Measurements from ENCODE around the gene HOXA11. TPM values are rescaled to one million over a fixed set of nuclear protein-coding genes. Genes with fewer than 3 reads are reported as not detected.

Gene HOXA11
- total RNA-seq, 1 donor from 2014 or later = 9.8 TPM

DNA sequence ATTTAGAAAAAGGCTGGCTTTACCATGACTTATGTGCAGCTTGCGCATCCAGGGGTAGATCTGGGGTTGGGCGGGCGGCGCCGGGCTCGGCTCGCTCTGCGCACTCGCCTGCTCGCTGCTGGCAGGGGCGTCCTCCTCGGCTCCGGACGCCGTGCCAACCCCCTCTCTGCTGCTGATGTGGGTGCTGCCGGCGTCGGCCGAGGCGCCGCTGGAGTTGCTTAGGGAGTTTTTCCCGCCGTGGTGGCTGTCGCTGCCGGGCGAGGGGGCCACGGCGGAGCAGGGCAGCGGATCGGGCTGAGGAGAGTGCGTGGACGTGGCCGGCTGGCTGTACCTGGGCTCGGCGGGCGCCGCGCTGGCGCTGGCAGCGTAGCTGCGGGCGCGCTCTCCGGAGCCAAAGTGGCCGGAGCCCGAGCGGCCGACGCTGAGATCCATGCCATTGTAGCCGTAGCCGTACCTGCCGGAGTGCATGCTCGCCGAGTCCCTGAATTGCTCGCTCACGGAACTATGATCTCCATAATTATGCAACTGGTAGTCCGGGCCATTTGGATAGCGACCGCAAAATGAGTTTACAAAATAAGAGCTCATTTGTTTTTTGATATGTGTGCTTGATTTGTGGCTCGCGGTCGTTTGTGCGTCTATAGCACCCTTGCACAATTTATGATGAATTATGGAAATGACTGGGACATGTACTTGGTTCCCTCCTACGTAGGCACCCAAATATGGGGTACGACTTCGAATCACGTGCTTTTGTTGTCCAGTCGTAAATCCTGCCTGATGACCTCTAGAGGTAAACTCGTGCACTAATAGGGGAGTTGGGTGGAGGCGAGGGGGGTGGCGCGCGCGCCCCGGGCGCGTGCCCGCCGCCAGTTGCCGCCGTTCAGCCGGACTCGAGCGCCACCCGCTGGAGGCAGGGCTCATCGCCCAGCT is 41.7 kb downstream of the HOXA11 start, which contains the start of gene HOXA5:
HOXA5 (minus strand) TSS at position 659 of the 927 bp plus-strand sequence; CDS start at position 585, 74 bp downstream.
- H3K4me3 ChIP-seq = peak within 1 kb of the TSS; percentile 7 to 41
- H3K4me1 ChIP-seq = peaks cover 20% of the 10 kb centered on the region
- no peaks in the 10 kb centered on the region for H3K27me3 ChIP-seq
- peaks cover 0 to 11% of the 10 kb centered on the region in 2 donors for H3K36me3 ChIP-seq
- peak within 1 kb of the TSS; percentile 34 for H3K27ac ChIP-seq
- H3K9me3 ChIP-seq = no peaks in the 10 kb centered on the region
- peak in 1 of 2 donors; percentile 88 for DNase-seq (ENCODE audit: extremely low spot score in 2 of 2)
- TF ChIP-seq POLR2AphosphoS5 (IDR thresholded peaks at IDR 0.05; ENCODE audit: insufficient read depth in 1 of 2, low read depth in 1 of 2) (peak; percentile 14 to 55), CTCF (IDR thresholded peaks at IDR 0.05) (peak in 2 of 3 experiments; percentile 26 to 37), POLR2A (IDR thresholded peaks at IDR 0.05) (no peak)
- intact Hi-C loops (cut with DNase I) = no loop called here

- DNase-seq (ENCODE audit: extremely low spot score in 2 of 2) = peak in 1 of 2 donors; percentile 58
- Histone ChIP-seq H3K4me1 (peaks cover 13% of the 10 kb centered on the region), H3K9me3 (no peaks in the 10 kb centered on the region), H3K27ac (peak overlapping the region; percentile 34), H3K27me3 (no peaks in the 10 kb centered on the region), H3K36me3 (peaks cover 0 to 11% of the 10 kb centered on the region in 2 donors), H3K4me3 (peak overlapping the region; percentile 7 to 41)
- intact Hi-C loops (cut with DNase I) = no loop called here
- TF ChIP-seq POLR2A (IDR thresholded peaks at IDR 0.05) = no peak
- no peak for TF ChIP-seq POLR2AphosphoS5 (IDR thresholded peaks at IDR 0.05; ENCODE audit: insufficient read depth in 1 of 2, low read depth in 1 of 2)
- no peak for TF ChIP-seq CTCF (IDR thresholded peaks at IDR 0.05)
Measured at GRCh38 chr7:27142580-27143022, 42.4 kb downstream of the HOXA11 start.

DNA sequence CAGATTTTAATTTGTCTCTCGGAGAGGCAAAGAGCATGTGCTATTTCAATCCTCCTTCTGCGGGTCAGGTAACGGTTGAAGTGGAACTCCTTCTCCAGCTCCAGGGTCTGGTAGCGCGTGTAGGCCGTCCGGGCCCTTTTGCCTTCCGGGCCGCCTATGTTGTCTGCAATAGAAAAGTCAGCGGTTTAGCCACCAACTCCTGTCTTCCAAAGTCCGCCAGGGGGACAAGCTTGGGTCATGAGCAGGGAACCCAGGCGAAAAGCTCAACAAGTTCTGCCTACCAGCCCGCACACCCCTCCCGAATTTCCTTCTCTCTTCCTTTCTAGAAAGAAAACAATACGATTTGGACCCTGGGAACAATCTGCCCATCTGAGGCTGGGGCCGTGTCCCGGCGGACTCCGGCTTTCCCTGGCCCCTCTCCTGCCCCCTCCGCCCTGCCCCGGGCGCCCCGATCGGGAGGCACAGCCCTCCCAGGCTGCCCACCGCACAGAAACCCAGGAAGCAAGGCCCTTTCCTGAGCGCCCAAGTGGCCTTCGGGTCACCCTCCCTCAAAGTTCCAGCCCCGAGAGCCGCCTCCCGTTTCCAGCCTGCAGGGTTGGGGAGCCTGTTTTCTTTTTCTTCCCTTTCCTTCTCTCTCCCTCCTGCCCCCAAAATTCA is 43.0 kb downstream of the HOXA11 start:
- Histone ChIP-seq H3K4me3 (peak overlapping the region in 1 of 2 donors; percentile 41), H3K9me3 (no peaks in the 10 kb centered on the region), H3K36me3 (peaks cover 0 to 11% of the 10 kb centered on the region in 2 donors), H3K4me1 (peaks cover 8% of the 10 kb centered on the region), H3K27me3 (no peaks in the 10 kb centered on the region), H3K27ac (no peak overlapping the region)
- TF ChIP-seq CTCF (IDR thresholded peaks at IDR 0.05) (no peak), POLR2AphosphoS5 (IDR thresholded peaks at IDR 0.05; ENCODE audit: insufficient read depth in 1 of 2, low read depth in 1 of 2) (no peak), POLR2A (IDR thresholded peaks at IDR 0.05) (no peak)
- intact Hi-C loops (cut with DNase I) = no loop called here
- no peak for DNase-seq (ENCODE audit: extremely low spot score in 2 of 2)

DNA sequence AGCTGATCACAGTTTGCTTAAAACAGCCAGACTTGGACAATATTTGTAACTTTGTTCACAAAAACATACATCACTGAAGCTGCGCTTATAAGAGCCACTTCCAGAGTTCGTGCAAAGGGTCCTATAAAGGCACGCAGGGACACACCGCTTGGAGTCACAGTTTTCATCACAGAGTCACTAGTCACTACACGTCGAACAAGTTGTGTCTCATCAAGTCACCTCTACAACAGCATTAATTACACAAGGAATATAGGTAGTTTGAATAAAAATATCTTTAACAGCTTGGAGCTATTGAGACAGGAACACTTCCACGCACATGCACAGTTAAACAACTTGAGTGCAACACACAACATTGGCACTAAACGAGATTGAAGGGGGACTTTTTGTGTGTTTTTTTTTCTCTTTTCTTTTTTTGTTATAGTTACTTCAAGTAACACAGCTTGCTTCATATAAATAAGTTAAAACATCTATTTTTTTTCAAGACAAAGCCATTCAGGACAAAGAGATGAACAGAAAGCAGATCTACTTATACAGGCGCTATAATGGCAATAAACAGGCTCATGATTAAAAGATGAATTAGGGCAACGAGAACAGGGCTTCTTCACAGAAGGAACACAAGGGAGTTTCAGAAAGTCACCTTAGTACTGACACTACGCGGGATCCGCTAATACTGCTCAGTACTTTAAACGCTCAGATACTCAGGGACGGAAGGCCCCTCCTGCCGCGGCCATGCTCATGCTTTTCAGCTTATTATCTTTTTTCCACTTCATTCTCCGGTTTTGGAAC is 43.7 kb downstream of the HOXA11 start:
- Histone ChIP-seq H3K27ac (no peak overlapping the region), H3K4me1 (peaks cover 8% of the 10 kb centered on the region)
- TF ChIP-seq CTCF (IDR thresholded peaks at IDR 0.05) (no peak), POLR2AphosphoS5 (IDR thresholded peaks at IDR 0.05; ENCODE audit: insufficient read depth in 1 of 2, low read depth in 1 of 2) (no peak), POLR2A (IDR thresholded peaks at IDR 0.05) (no peak)

More for the DNA sequence above, 43.7 kb downstream of the HOXA11 start:
- H3K4me3 ChIP-seq = no peak overlapping the region
- H3K36me3 ChIP-seq = peaks cover 0 to 11% of the 10 kb centered on the region in 2 donors
- no peaks in the 10 kb centered on the region for H3K27me3 ChIP-seq
- no peak for DNase-seq (ENCODE audit: extremely low spot score in 2 of 2)
- no peaks in the 10 kb centered on the region for H3K9me3 ChIP-seq
- intact Hi-C loops (cut with DNase I) = no loop called here

Data from vagina (tissue), 2 donors.